GM19324 (cell line): ENCODE measurements around the gene NFATC2.

Experiments used
- ATAC-seq: cut with Tn5 transposase; IDR thresholded peaks from one replicate; pipeline ENCODE4 v1.9.1; 2021; ENCODE audit warnings: mild to moderate bottlenecking, moderate library complexity; ENCODE audit not compliant: unreplicated experiment, low FRiP score

NFATC2 gene

GRCh38 chr20:51383891-51384510 lies 158.5 kb downstream of the NFATC2 start:
- ATAC-seq = no peak

- ATAC-seq = no peak
Observed at GRCh38 chr20:51382986-51383821, 159.3 kb downstream of the NFATC2 start.

GRCh38 chr20:51382111-51382985 lies 160.2 kb downstream of the NFATC2 start:
- ATAC-seq = no peak

- no peak for ATAC-seq
Observed at GRCh38 chr20:51381557-51381956, 161.0 kb downstream of the NFATC2 start.

GRCh38 chr20:51380401-51381385 lies 161.8 kb downstream of the NFATC2 start:
- ATAC-seq = no peak

- ATAC-seq = no peak
Observed at GRCh38 chr20:51379601-51380341, 162.7 kb downstream of the NFATC2 start.

- no peak for ATAC-seq
Observed at GRCh38 chr20:51378171-51378928, 164.2 kb downstream of the NFATC2 start.

- no peak for ATAC-seq
Observed at GRCh38 chr20:51377132-51377531, 165.4 kb downstream of the NFATC2 start.

- ATAC-seq = no peak
Observed at GRCh38 chr20:51376111-51376510, 166.4 kb downstream of the NFATC2 start.

GRCh38 chr20:51375561-51375960 lies 167.0 kb downstream of the NFATC2 start:
- ATAC-seq = no peak

GRCh38 chr20:51374961-51375360 lies 167.6 kb downstream of the NFATC2 start:
- ATAC-seq = no peak

GRCh38 chr20:51374456-51374830 lies 168.1 kb downstream of the NFATC2 start:
- no peak for ATAC-seq

- ATAC-seq = no peak
Observed at GRCh38 chr20:51373713-51374455, 168.6 kb downstream of the NFATC2 start.

GRCh38 chr20:51372966-51373365 lies 169.6 kb downstream of the NFATC2 start:
- no peak for ATAC-seq

GRCh38 chr20:51372176-51372803 lies 170.2 kb downstream of the NFATC2 start:
- no peak for ATAC-seq

- ATAC-seq = no peak
Observed at GRCh38 chr20:51371720-51372119, 170.8 kb downstream of the NFATC2 start.

GRCh38 chr20:51369503-51369902 lies 173.0 kb downstream of the NFATC2 start:
- no peak for ATAC-seq
